Hematopoietic multipotent progenitor cell (in vitro differentiated cells): ENCODE data around the gene TTC21A. TPM values are rescaled to one million over a fixed set of nuclear protein-coding genes. Genes with fewer than 3 reads are reported as not detected.

Source experiments
- DNase-seq, 3 donors: peaks; one replicate each; pipeline ENCODE4 v3.0.0-alpha.2; 2011 to 2015; ENCODE audit warnings: low read depth in 2 of 3, low spot score in 2 of 3
- total RNA-seq: library from RNA; depleted of rRNA; stranded (reverse); fragments of >200 nt; gene quantifications from one replicate; pipeline ENCODE4 v1.2.3, GENCODE V29; 2012

Gene TTC21A
- total RNA-seq, 1 donor = 5.1 TPM

DNA sequence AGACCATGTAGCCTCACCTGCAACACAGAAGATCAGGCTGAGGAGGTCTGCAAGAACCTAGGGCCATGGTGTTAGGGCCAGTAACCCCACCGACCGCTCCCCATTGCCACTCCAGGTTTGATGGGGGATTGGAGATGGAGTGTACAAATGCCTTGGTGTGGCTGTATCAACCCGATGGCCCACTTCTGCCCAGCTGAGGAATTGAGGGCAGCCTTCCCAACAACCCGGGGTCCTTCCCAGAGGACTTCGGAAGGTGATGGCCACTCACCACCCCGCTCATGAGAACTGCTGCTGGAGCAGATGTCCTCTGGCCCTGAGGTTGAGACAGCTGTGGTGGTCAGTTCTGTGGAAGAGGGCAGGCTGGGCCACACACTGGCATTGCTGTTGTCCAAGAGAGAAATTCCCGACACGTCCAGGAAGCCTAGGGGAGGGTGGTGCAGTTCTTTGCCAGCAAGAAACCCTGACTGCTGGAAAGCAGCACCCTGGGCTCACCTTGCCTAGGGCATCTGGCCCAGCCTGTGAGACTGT is 8.9 kb upstream of the TTC21A start:
- DNase-seq = no peak

GRCh38 chr3:39099242-39099641 is 8.2 kb upstream of the TTC21A start:
- DNase-seq = no peak

- DNase-seq = no peak
Observed at GRCh38 chr3:39099738-39100499, 7.6 kb upstream of the TTC21A start.

- no peak for DNase-seq
Observed at GRCh38 chr3:39100500-39100886, 7.0 kb upstream of the TTC21A start.

DNA sequence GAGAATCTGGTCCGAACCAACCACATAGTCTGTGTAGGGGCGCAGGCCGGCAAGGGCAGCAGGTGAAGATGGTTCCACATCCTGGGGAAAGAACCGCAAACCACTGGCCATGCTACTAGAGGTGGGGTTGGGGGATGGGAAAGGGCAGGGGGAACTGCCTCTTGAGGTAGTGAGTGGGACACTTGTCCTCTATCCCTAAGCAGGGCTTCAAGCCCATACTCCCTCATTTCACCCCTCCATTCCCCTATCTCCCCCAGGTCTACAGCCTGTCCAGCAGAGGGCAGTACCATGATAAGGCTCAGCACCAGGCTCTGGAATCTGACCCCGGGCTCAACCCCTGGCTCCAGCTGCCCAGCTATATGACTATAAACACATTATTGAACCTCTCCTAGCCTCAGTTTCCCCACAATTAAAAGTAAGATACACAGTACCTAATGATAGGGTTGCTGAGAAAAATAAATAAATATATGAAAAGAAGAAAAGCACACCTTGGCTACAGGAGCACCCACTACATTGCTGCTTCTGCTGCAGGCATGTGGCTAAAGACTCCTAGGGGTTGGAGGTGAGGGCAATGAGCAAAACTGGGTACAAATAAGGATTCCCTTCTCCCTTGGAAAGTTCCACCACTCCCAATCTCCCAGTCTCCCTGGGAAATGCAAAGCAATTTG is 6.3 kb upstream of the TTC21A start:
- peak in 2 of 3 donors; percentile 51 to 61 for DNase-seq

GRCh38 chr3:39102504-39103323 is 4.8 kb upstream of the TTC21A start:
- no peak for DNase-seq

DNA sequence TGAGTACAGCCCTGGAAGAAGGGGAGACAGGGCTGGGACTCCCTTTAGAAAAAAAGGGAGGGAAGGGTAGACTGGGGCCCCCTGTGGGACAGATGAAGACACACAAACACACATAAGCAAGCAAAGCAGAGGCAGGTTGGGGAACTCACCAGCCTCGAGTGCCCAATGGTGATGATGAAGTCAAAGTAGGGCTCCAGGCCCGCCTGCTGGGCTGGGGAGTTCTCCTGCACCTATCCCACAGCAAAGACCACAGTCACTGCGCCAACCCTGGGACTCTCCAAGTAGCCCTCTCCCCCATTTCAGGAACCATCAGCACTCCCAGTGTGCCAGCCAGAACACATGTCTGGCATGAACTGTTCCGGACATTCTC is 4.2 kb upstream of the TTC21A start:
- DNase-seq = peak in 2 of 3 donors; percentile 26 to 35

DNA sequence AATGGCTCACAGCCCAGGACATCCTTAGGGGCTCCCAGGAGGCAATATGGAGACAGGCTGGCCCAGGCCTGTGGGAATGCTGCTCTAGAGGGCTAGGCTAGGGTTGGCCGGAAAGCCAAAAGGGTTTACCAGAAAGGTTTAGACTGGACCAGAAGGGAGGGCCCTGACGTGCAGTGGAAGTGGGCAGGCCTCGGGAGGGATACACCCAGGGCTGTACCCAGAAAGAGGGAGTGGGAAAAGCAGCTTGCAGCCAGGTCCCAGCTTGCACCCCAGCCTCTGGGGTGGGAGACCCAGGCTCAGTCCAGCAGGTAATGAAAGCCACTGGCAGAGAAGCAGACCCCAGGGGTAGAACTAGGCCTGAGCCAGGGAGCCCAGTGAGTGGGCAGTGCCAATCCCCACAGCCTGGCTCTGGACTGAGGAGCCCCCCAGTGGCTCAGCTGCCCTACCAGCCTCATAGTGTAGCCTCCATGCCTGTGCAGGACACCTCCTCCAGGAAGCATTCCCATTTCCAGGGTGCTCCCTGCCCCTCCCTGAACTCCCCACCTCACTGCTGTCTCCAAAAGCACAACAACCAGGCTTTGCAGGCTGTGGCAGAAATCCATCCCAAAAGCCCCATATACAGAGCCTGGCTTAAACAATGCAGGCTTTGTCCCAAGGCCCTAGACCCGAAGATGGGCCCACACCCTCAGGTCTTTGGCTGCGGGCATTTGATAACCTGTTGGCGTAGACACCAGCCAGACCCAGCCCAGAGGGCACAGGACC is 3.5 kb upstream of the TTC21A start:
- no peak for DNase-seq

GRCh38 chr3:39104961-39105686 is 2.4 kb upstream of the TTC21A start:
- DNase-seq = no peak

GRCh38 chr3:39105687-39106063 is 1.8 kb upstream of the TTC21A start:
- no peak for DNase-seq

- no peak for DNase-seq
Observed at GRCh38 chr3:39106281-39106811, 1.1 kb upstream of the TTC21A start.

GRCh38 chr3:39106851-39107387 is 561 bp upstream of the TTC21A start:
- DNase-seq = no peak

DNA sequence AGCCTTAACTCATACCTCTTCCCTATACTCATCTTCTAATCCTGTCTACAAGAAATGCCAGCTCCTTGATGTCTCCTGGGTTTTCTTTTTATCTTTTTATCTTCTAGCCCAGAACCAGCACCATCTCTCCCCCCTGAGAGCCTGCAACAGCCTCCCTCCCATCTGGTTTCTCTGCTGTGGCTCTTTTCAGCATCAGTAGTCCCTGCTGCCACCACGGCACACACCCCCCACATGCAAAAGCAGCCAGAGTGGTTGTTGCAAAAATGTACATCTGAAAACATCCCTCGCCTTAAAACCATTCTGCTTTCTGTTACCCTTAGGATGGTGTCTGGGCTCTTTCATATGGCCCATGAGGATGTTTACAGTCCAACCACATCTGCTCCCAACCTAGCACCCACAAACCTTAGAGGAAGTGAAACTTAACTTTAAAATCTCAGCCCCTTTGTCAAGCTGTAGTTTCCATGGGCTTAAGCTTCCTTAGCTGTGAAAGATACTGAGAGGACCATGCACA is 775 bp downstream of the TTC21A start:
- DNase-seq = peak in 1 of 3 donors; percentile 54

- no peak for DNase-seq
Observed at GRCh38 chr3:39109086-39109485, 1.6 kb downstream of the TTC21A start.

- DNase-seq = no peak
Observed at GRCh38 chr3:39110041-39110639, 2.7 kb downstream of the TTC21A start.

- no peak for DNase-seq
Observed at GRCh38 chr3:39112113-39112512, 4.6 kb downstream of the TTC21A start.

DNA sequence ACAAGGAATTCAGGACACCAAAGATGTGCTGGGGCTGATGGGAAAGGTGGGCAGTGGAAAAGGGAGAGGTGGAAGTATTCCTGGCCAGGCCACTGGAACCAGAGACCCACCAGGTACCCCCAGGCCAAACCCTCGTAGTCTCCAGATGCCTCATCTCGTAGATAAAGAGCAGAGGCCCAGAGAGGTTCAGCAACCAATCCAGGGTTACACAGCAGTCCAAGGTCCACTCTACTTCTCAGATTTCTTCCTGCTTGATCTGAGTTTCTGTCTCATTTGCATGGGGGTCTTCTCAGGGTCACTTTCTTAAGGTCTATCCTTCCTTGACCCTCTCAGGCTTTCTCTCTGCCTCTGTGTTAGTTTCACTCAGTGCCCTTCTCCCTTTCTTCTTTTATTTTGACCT is 5.1 kb downstream of the TTC21A start:
- DNase-seq = no peak

- no peak for DNase-seq
Observed at GRCh38 chr3:39113291-39113690, 5.8 kb downstream of the TTC21A start.

DNA sequence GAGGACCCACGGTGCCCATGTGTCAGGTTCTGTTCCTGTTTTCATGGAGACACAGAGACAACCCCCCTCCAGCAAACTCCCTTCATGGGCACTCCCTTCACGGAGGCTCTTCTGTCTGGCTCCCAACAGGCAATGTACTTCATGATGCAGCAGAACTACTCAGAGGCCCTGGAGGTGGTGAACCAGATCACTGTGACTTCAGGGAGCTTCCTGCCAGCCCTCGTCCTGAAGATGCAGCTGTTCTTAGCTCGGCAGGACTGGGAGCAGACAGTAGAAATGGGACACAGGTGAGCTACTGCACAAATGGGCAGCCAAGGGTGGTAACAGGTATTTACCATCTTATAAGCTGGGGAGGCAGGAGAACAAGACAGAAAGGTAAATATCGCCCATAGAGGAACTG is 7.0 kb downstream of the TTC21A start:
- no peak for DNase-seq
